HG03571 (cell line): ENCODE measurements around the gene PCBD2.

ENCODE experiments used
- ATAC-seq: cut with Tn5 transposase; IDR thresholded peaks from one replicate; pipeline ENCODE4 v1.9.1; 2021; ENCODE audit not compliant: unreplicated experiment

Gene PCBD2

DNA sequence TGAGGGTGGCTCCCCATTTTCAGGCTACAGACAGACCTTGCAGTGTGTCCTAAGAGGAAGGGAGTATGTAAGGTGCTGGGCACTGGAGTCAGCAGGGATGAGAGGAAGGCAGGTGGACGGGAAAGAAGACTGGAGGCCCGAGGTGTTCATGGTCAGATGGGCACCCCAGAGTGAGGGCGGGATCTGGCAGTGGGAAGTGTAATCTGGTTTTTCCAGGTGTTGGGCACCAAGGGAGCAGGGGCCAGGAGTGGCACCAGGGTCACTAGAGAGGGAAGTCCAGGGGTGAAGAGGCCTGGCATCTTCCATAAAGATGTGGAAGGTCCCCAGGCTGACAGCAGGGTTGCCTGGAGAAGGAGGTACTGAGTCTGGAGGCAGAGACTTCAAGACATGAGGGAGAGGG is 99.4 kb downstream of the PCBD2 start:
- no peak for ATAC-seq

GRCh38 chr5:135005076-135005475 is 100.1 kb downstream of the PCBD2 start:
- no peak for ATAC-seq

DNA sequence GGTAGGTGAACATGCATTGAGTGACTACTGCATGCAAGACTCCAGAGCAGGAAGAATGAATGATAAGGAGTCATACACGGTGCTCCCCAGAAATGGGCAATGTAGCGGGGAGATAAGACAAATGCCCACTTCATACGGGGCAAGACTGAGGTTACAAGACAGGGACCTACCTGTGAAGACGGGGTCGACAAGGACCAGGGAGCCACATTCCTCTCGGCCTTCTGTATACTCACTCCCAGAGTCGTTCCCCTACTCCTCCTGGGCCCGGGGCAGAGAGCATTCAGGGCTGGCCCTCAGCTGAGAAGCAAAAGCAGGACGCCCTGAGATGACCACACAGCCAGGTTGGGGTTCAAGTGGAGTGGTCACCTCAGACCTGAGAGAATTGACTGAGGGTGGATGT is 102.4 kb downstream of the PCBD2 start:
- ATAC-seq = no peak

- ATAC-seq = no peak
These were observed 102.9 kb downstream of the PCBD2 start for GRCh38 chr5:135007749-135008363.

DNA sequence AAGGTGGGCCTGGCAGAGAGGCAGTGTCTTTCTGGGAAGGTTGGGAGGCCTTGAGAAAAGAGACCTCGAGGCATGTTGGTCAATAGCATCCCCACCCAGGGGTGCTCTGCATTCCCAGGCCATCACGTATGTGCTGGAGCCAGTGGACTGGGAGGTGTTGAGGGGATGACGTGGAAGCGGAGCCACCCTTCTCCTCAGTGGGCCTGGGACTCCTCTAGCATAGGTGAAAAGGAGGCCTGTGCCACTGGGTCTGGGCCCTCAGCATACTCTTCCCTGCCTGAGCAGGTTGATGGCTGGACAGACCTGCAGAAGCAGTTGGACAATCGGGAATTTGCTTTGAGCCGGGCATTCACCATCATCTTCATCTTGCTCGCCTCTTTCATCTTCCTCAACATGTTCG is 103.6 kb downstream of the PCBD2 start:
- no peak for ATAC-seq

GRCh38 chr5:135008981-135009735 is 104.2 kb downstream of the PCBD2 start:
- ATAC-seq = no peak

DNA sequence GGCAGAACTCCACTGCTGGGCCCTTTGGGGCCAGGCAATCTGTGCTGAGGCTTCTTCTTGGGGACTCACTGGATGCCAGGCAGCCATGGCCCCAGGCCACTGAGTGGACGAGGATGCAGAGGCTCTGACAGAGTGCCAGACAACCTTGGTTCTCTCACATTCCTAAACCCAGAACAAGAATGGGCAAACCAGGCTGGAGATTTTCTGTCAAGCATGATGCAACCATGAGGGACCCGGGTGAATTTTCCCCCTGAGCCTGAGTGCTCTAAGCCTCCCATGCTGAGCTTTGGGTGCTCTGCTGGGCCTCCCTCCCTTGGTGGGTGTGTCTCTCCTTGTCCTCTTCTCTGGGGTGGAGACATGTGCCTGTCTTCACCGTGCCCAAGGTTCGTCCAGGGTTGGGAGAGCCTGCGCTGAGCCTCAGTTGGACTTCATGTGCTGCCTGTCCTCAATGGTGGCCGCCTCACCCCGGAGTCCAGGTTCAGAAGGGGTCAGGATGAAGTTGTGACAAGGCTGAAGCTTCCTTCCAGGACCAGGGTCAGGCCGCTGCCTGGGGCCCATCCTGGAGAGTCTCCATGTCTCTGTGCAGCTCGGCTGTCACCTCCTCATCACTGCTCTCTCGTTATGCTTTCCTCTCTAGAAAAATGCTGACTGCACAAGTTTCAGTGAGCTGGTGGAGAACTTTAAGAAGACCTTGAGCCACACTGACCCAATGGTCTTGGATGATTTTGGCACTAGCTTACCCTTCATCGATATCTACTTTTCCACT is 105.0 kb downstream of the PCBD2 start:
- no peak for ATAC-seq

- no peak for ATAC-seq
These were observed 105.8 kb downstream of the PCBD2 start for GRCh38 chr5:135010502-135011354.

- ATAC-seq = no peak
These were observed 106.6 kb downstream of the PCBD2 start for GRCh38 chr5:135011355-135012032.

GRCh38 chr5:135012033-135012588 is 107.2 kb downstream of the PCBD2 start:
- ATAC-seq = no peak
